ENCODE data around the gene LIMS4.
"Not testable (repeated sequence)": the region's sequence is repeated elsewhere in the genome, so short reads cannot be mapped to it uniquely, and the experiment has no call there.

The LIMS4 gene

DNA sequence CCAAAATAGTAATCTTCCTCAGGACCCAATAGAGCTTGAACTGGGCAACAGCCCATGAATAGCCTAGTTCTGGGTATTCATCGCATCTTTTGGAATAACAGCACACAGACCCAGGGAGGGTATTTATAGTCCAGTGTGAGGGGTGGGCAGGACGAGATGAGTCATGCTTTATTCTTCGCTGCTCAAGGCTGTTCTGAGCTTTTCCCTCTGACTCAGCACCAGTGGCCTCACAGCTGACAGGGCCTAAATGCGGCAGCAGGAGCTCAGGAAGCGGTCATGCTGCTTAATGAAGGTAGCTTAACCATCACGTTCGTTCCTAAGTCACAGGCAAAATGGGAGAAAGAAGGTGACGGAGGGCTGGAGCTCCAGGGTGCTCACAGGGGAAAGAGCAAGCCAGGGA is 7.3 kb downstream of the LIMS4 start:
- H3K9me3 ChIP-seq (ENCODE audit: severe bottlenecking); H3K27me3 ChIP-seq (ENCODE audit: insufficient read depth, low read depth, severe bottlenecking); DNase-seq; H3K27ac ChIP-seq; H3K4me3 ChIP-seq (ENCODE audit: low read depth, low read length); H3K36me3 ChIP-seq: not testable (repeated sequence)

DNA sequence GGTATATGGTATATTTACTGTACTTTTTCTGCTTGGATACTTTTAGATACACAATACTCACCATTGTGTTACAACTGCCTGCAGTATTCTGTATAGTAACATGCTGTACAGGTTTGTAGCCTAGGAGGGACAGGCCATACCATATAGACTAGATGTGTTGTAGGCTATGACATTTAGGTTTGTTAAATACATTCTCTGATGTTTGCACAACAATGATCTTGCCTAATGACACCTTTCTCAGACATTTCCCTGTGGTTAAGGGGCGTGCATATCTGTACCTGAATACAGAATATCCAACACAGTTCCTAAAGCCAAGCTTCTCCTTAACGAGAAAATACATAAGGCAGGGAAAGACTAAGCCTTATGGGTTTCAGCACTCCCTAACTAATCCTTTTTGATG is 10.2 kb downstream of the LIMS4 start:
- not testable (repeated sequence) for H3K36me3 ChIP-seq; H3K9me3 ChIP-seq (ENCODE audit: severe bottlenecking); H3K4me3 ChIP-seq (ENCODE audit: low read depth, low read length); DNase-seq; H3K27ac ChIP-seq; H3K27me3 ChIP-seq (ENCODE audit: insufficient read depth, low read depth, severe bottlenecking)

DNA sequence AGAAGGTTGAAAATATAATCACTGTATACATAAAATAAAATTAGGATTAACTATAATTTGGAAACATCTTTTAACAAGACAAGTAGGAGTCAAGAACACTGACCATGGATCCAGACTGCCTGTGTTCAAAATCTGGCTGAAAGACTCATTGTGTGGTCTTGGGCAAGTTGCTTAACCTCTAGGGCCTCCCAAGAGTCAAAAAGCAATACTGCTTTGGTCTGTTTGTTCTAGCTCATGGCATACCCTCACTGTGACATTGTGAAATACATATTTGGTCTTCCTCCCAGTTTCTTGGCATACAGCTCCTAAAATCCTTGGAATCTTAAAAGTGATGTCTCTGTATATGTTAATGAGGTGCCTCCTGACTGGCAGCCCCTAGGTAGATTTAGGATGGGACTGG is 12.3 kb downstream of the LIMS4 start:
- H3K9me3 ChIP-seq (ENCODE audit: severe bottlenecking); H3K36me3 ChIP-seq; DNase-seq; H3K4me3 ChIP-seq (ENCODE audit: low read depth, low read length); H3K27ac ChIP-seq; H3K27me3 ChIP-seq (ENCODE audit: insufficient read depth, low read depth, severe bottlenecking): not testable (repeated sequence)

- H3K27me3 ChIP-seq (ENCODE audit: insufficient read depth, low read depth, severe bottlenecking); H3K4me3 ChIP-seq (ENCODE audit: low read depth, low read length); DNase-seq; H3K36me3 ChIP-seq; H3K27ac ChIP-seq; H3K9me3 ChIP-seq (ENCODE audit: severe bottlenecking): not testable (repeated sequence)
Measured at GRCh38 chr2:110457214-110457590, 15.4 kb downstream of the LIMS4 start.

- not testable (repeated sequence) for H3K27ac ChIP-seq; DNase-seq; H3K27me3 ChIP-seq (ENCODE audit: insufficient read depth, low read depth, severe bottlenecking); H3K4me3 ChIP-seq (ENCODE audit: low read depth, low read length); H3K36me3 ChIP-seq; H3K9me3 ChIP-seq (ENCODE audit: severe bottlenecking)
Measured at GRCh38 chr2:110456291-110457213, 16.1 kb downstream of the LIMS4 start.

- H3K27me3 ChIP-seq (ENCODE audit: insufficient read depth, low read depth, severe bottlenecking); H3K9me3 ChIP-seq (ENCODE audit: severe bottlenecking); H3K27ac ChIP-seq; H3K36me3 ChIP-seq; H3K4me3 ChIP-seq (ENCODE audit: low read depth, low read length); DNase-seq: not testable (repeated sequence)
Measured at GRCh38 chr2:110455080-110455670, 17.4 kb downstream of the LIMS4 start.

- not testable (repeated sequence) for H3K4me3 ChIP-seq (ENCODE audit: low read depth, low read length); DNase-seq; H3K36me3 ChIP-seq; H3K9me3 ChIP-seq (ENCODE audit: severe bottlenecking); H3K27ac ChIP-seq; H3K27me3 ChIP-seq (ENCODE audit: insufficient read depth, low read depth, severe bottlenecking)
Measured at GRCh38 chr2:110450951-110451350, 21.7 kb downstream of the LIMS4 start.

DNA sequence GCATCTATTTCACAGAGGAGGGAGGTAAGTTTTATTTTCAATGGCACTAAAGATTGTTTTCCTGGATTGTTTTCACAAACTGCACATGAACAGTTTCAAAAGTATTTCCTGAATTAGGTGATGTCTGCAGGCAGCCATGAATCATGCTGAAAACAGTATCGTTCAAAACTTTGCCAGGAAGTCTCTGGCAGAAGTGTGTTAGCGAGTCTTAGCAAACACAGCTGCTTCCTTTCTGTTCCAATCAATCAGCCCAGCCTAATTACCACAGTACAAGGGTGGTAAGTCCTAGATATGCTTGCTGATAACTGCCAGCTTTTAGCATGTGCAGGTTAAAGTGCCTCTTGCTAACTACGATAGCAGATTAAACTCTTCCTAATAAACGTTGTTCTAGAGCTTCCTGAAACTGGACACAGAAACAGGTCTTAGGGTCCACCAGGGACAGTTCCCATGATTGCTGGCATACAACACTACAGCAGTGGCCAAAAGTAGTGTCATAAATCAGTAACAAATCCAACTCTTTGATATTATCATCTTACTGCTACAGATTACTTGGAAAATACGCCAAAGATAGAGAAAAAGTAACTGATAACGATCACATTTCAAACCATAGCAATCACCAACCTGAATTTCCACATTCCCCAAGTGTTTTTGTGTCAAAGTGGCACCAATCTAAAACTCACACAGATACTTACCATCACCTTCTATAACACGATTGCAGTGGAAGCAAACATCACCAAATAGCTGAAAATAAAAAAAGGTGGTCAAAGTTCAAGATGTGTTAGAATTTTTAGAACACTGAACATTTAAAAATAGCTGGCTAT is 23.3 kb downstream of the LIMS4 start:
- not testable (repeated sequence) for H3K4me3 ChIP-seq (ENCODE audit: low read depth, low read length); H3K36me3 ChIP-seq; DNase-seq

GRCh38 chr2:110446644-110447043 is 26.0 kb downstream of the LIMS4 start:
- not testable (repeated sequence) for H3K36me3 ChIP-seq; H3K9me3 ChIP-seq (ENCODE audit: severe bottlenecking); H3K4me3 ChIP-seq (ENCODE audit: low read depth, low read length); H3K27ac ChIP-seq; H3K27me3 ChIP-seq (ENCODE audit: insufficient read depth, low read depth, severe bottlenecking); DNase-seq

More for the DNA sequence above, 23.3 kb downstream of the LIMS4 start:
- H3K27ac ChIP-seq; H3K9me3 ChIP-seq (ENCODE audit: severe bottlenecking); H3K27me3 ChIP-seq (ENCODE audit: insufficient read depth, low read depth, severe bottlenecking): not testable (repeated sequence)

- H3K27ac ChIP-seq; H3K4me3 ChIP-seq (ENCODE audit: low read depth, low read length); H3K27me3 ChIP-seq (ENCODE audit: insufficient read depth, low read depth, severe bottlenecking): not testable (repeated sequence)
Measured at GRCh38 chr2:110443305-110444005, 29.2 kb downstream of the LIMS4 start.

GRCh38 chr2:110441905-110442304 is 30.7 kb downstream of the LIMS4 start:
- not testable (repeated sequence) for H3K4me3 ChIP-seq (ENCODE audit: low read depth, low read length); H3K27me3 ChIP-seq (ENCODE audit: insufficient read depth, low read depth, severe bottlenecking); DNase-seq; H3K36me3 ChIP-seq; H3K9me3 ChIP-seq (ENCODE audit: severe bottlenecking); H3K27ac ChIP-seq

More at GRCh38 chr2:110443305-110444005, 29.2 kb downstream of the LIMS4 start:
- H3K9me3 ChIP-seq (ENCODE audit: severe bottlenecking); DNase-seq; H3K36me3 ChIP-seq: not testable (repeated sequence)

- not testable (repeated sequence) for H3K4me3 ChIP-seq (ENCODE audit: low read depth, low read length); H3K36me3 ChIP-seq; H3K27ac ChIP-seq; H3K9me3 ChIP-seq (ENCODE audit: severe bottlenecking); DNase-seq; H3K27me3 ChIP-seq (ENCODE audit: insufficient read depth, low read depth, severe bottlenecking)
Measured at GRCh38 chr2:110434565-110434964, 38.1 kb downstream of the LIMS4 start.

GRCh38 chr2:110425725-110426124 is 46.9 kb downstream of the LIMS4 start:
- not testable (repeated sequence) for H3K27me3 ChIP-seq (ENCODE audit: insufficient read depth, low read depth, severe bottlenecking); H3K4me3 ChIP-seq (ENCODE audit: low read depth, low read length); H3K27ac ChIP-seq; H3K36me3 ChIP-seq; DNase-seq; H3K9me3 ChIP-seq (ENCODE audit: severe bottlenecking)

DNA sequence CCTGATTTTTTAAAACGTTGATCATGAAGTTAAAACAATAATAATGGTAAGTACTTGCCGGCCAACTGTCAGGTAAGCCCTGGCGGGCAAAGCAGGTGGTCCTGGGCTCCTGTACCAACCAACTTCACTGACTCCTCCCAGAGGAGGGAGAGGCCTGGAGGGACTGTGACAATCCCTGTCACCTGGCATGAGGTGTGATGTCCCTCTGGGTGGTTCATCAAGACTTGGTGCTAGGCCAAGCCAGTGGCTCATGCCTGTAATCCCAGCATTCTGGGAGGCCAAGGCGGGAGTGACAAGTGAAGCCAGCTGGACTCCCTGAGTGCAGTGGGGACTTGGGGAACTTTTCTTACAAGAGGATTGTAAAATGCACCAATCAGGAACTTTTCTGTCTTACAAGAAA is 48.2 kb downstream of the LIMS4 start:
- DNase-seq; H3K36me3 ChIP-seq; H3K27ac ChIP-seq; H3K4me3 ChIP-seq (ENCODE audit: low read depth, low read length); H3K9me3 ChIP-seq (ENCODE audit: severe bottlenecking); H3K27me3 ChIP-seq (ENCODE audit: insufficient read depth, low read depth, severe bottlenecking): not testable (repeated sequence)
